C4-2B (cell line): ENCODE measurements around the gene CYTH4.

ENCODE experiments used
- H3K27ac ChIP-seq: fragments of 450-650 bp; 2 replicates; pipeline ENCODE4 v1.5.1; 2017
- CTCF ChIP-seq: fragments of 450-650 bp; conservative IDR thresholded peaks from 2 replicates; pipeline ENCODE4 v1.5.1; 2017; ENCODE audit warnings: mild to moderate bottlenecking
- ZFX ChIP-seq: fragments of 450-650 bp; IDR thresholded peaks from 2 replicates; pipeline ENCODE4 v1.6.1; 2017

The CYTH4 gene

GRCh38 chr22:37267661-37268413 is 14.5 kb upstream of the CYTH4 start:
- no peak overlapping the region for H3K27ac ChIP-seq
- TF ChIP-seq CTCF (no peak), ZFX (no peak)

- no peak for TF ChIP-seq ZFX
- TF ChIP-seq CTCF, result no peak
- no peak overlapping the region for H3K27ac ChIP-seq
These were observed 12.2 kb upstream of the CYTH4 start for GRCh38 chr22:37269936-37270678.

- H3K27ac ChIP-seq, result no peak overlapping the region
- TF ChIP-seq ZFX (no peak), CTCF (no peak)
These were observed 11.2 kb upstream of the CYTH4 start for GRCh38 chr22:37270928-37271650.

GRCh38 chr22:37273126-37273845 is 9.0 kb upstream of the CYTH4 start:
- TF ChIP-seq ZFX, result no peak
- no peak for TF ChIP-seq CTCF
- no peak overlapping the region for H3K27ac ChIP-seq

GRCh38 chr22:37273846-37274225 is 8.5 kb upstream of the CYTH4 start:
- H3K27ac ChIP-seq, result no peak overlapping the region
- TF ChIP-seq CTCF, result no peak
- TF ChIP-seq ZFX, result no peak

GRCh38 chr22:37274380-37274862 is 7.9 kb upstream of the CYTH4 start:
- no peak overlapping the region for H3K27ac ChIP-seq
- TF ChIP-seq CTCF (no peak), ZFX (no peak)
